Natural killer cell (primary cell): Measurements from ENCODE around the gene AP1S1. TPM values are rescaled to one million over a fixed set of nuclear protein-coding genes. Genes with fewer than 3 reads are reported as not detected.
"Not testable (repeated sequence)": the region's sequence is repeated elsewhere in the genome, so short reads cannot be mapped to it uniquely, and the experiment has no call there.

ENCODE experiments used
- ATAC-seq, 3 donors: fragments of 150-1000 bp in 2 of 3; fragments of 200-7000 bp in 1 of 3; cut with Tn5 transposase; 1 replicate in 1 of 3; 2 replicates in 2 of 3; pipeline ENCODE4 v1.10.0; 2021; ENCODE audit warnings: mild to moderate bottlenecking in 2 of 3, moderate library complexity in 2 of 3
- DNase-seq, 2 donors: peaks; one replicate each; pipeline versions ENCODE4 v3.0.0 to v3.0.0-alpha.2; 2013 to 2021; ENCODE audit warnings: mixed read lengths in 1 of 2
- H3K27ac ChIP-seq: one replicate; pipeline ENCODE4 v1.5.1; 2013; ENCODE audit warnings: mild to moderate bottlenecking, low read length
- H3K27me3 ChIP-seq: one replicate; pipeline ENCODE4 v1.6.1; 2013; ENCODE audit warnings: low read length; ENCODE audit not compliant: control insufficient read depth, insufficient read depth
- H3K36me3 ChIP-seq: one replicate; pipeline ENCODE4 v1.6.1; 2013; ENCODE audit warnings: low read length; ENCODE audit not compliant: control insufficient read depth, insufficient read depth
- H3K4me1 ChIP-seq: one replicate; pipeline ENCODE4 v1.6.1; 2013; ENCODE audit warnings: low read length; ENCODE audit not compliant: control insufficient read depth, insufficient read depth
- H3K4me3 ChIP-seq: one replicate; pipeline ENCODE4 v1.5.1; 2013; ENCODE audit warnings: low read length
- H3K9me3 ChIP-seq: one replicate; pipeline ENCODE4 v1.6.1; 2013; ENCODE audit warnings: low read length; ENCODE audit not compliant: control insufficient read depth, insufficient read depth
- H3K27ac Mint-ChIP-seq, 2 donors: one replicate each; pipeline ENCODE4 v1.8.0; 2022; ENCODE audit warnings: mild to moderate bottlenecking in 2 of 2, mixed read lengths in 2 of 2, moderate library complexity in 1 of 2
- H3K27me3 Mint-ChIP-seq, 2 donors: one replicate each; pipeline ENCODE4 v1.8.0; 2022; ENCODE audit warnings: low read depth in 2 of 2, mixed read lengths in 2 of 2
- H3K36me3 Mint-ChIP-seq: one replicate; pipeline ENCODE4 v1.8.0; 2022; ENCODE audit warnings: mixed read lengths
- H3K4me1 Mint-ChIP-seq, 2 donors: one replicate each; pipeline ENCODE4 v1.8.0; 2022; ENCODE audit warnings: mixed read lengths in 2 of 2
- H3K4me3 Mint-ChIP-seq: one replicate; pipeline ENCODE4 v1.8.0; 2022; ENCODE audit warnings: mild to moderate bottlenecking, moderate library complexity, mixed read lengths
- H3K9me3 Mint-ChIP-seq, 2 donors: one replicate each; pipeline ENCODE4 v1.8.0; 2022; ENCODE audit warnings: mixed read lengths in 2 of 2
- WGBS: methylation state at CpG from one replicate; pipeline ENCODE4 v1.1.7; 2013; ENCODE audit warnings: missing lambda C conversion rate; ENCODE audit not compliant: insufficient coverage; 5-methylcytosine and 5-hydroxymethylcytosine counted together
- intact Hi-C: fragments of 100-400 bp; cut with micrococcal nuclease; formaldehyde crosslinking; loops from one replicate; pipeline ENCODE4 v1.14.2; 2022
- total RNA-seq, 4 donors: library from RNA; stranded (reverse); fragments of 120-200 nt in 1 of 4; gene quantifications; one replicate each; pipeline versions ENCODE4 v1.2.3 to v1.2.4, GENCODE V29; 2013 to 2022
- TF ChIP-seq, protein P1 (sequence below): fragments of 200-600 bp; IDR thresholded peaks from one replicate; pipeline ENCODE4 v1.8.0; 2022; ENCODE audit warnings: antibody characterized with exemption

AP1S1 gene
- total RNA-seq, 3 donors from 2014 or later (not counting 1 experiment from before 2014, with no cell fraction given): 4.3 to 7.0 (median 5.0) TPM

DNA sequence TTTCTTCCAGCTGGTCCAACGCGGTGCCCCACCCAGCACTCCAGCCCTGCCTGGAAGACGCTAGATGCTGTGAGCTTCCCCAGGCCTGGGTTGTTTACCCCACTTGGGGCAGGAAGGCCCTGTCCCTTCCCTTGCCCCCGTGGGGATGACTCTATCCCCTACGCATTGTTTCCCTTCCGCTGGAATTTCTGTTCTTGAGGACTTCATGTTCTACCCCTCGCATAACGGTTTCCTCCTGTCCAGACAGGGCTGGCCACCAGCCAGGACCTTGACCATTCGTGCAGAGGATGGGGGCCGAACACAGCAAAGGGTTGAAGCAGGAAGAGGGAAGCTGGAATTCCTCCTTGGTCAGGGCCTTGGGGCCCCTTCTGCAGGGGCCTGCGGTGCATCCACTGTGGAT is 42.0 kb upstream of the AP1S1 start:
- Histone ChIP-seq H3K4me1 (no peaks in the 10 kb centered on the region), H3K27ac (no peak overlapping the region), H3K36me3 (no peaks in the 10 kb centered on the region), H3K27me3 (no peaks in the 10 kb centered on the region), H3K4me3 (no peak overlapping the region), H3K9me3 (no peaks in the 10 kb centered on the region)
- no peak overlapping the region for H3K4me3 Mint-ChIP-seq
- no peak overlapping the region for H3K27ac Mint-ChIP-seq
- intact Hi-C loops: no loop called here
- no peaks in the 10 kb centered on the region for H3K9me3 Mint-ChIP-seq
- ATAC-seq (no peak), DNase-seq (no peak)
- H3K4me1 Mint-ChIP-seq: no peaks in the 10 kb centered on the region
- TF ChIP-seq, protein P1, sequence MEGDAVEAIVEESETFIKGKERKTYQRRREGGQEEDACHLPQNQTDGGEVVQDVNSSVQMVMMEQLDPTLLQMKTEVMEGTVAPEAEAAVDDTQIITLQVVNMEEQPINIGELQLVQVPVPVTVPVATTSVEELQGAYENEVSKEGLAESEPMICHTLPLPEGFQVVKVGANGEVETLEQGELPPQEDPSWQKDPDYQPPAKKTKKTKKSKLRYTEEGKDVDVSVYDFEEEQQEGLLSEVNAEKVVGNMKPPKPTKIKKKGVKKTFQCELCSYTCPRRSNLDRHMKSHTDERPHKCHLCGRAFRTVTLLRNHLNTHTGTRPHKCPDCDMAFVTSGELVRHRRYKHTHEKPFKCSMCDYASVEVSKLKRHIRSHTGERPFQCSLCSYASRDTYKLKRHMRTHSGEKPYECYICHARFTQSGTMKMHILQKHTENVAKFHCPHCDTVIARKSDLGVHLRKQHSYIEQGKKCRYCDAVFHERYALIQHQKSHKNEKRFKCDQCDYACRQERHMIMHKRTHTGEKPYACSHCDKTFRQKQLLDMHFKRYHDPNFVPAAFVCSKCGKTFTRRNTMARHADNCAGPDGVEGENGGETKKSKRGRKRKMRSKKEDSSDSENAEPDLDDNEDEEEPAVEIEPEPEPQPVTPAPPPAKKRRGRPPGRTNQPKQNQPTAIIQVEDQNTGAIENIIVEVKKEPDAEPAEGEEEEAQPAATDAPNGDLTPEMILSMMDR: no peak
- no peaks in the 10 kb centered on the region for H3K36me3 Mint-ChIP-seq
- 91% methylated on average over 10 of the region's 11 CpGs for WGBS
- H3K27me3 Mint-ChIP-seq: no peaks in the 10 kb centered on the region

DNA sequence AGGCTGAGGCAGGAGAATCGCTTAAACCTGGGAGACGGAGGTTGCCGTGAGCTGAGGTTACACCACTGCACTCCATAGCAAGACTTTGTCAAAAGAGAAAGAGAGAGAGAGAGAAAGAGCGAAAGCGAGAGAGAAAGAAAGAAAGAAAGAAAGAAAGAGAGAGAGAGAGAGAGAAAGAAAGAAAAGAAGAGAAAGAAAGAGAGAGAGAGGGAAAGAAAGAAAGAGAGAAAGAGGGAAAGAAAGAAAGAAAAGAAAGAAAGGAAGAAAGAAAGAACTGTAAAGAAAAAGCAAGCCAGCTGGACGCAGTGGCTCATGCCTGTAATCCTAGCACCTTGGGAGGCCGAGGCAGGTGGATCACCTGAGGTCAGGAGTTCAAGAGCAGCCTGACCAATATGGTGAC is 41.1 kb upstream of the AP1S1 start:
- H3K9me3 ChIP-seq, H3K27me3 ChIP-seq, H3K4me1 ChIP-seq, DNase-seq, ATAC-seq, H3K27ac ChIP-seq, H3K4me3 Mint-ChIP-seq, H3K27me3 Mint-ChIP-seq, H3K36me3 Mint-ChIP-seq, H3K4me1 Mint-ChIP-seq, H3K4me3 ChIP-seq, H3K9me3 Mint-ChIP-seq, H3K36me3 ChIP-seq, H3K27ac Mint-ChIP-seq, intact Hi-C loops: not testable (repeated sequence)
- WGBS: 94% methylated on average over 7 of the region's 7 CpGs

DNA sequence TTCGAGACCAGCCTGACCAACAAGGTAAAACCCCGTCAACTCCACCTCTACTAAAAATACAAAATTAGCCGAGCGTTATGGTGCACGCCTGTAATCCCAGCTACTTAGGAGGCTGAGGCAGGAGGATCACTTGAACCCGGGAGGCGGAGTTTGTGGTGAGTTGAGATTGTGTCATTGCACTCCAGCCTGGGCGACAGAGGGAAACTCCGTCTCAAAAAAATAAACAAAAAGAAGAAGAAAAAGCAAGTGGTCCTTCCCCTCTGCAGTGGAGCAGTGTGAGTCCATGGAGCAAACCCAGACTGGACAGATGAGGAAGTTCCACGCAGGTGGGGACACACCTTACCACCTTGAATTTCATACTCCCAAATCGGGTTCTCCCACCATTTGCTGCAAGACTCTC is 40.4 kb upstream of the AP1S1 start:
- TF ChIP-seq, protein P1: no peak
- Mint-ChIP-seq H3K36me3 (no peaks in the 10 kb centered on the region), H3K4me3 (no peak overlapping the region), H3K4me1 (no peaks in the 10 kb centered on the region), H3K9me3 (no peaks in the 10 kb centered on the region), H3K27me3 (peaks cover 0 to under 1% of the 10 kb centered on the region in 2 donors), H3K27ac (no peak overlapping the region)
- H3K4me1 ChIP-seq: no peaks in the 10 kb centered on the region
- no peak overlapping the region for H3K4me3 ChIP-seq
- intact Hi-C loops: no loop called here
- whole genome bisulfite sequencing: 87% methylated on average over 8 of the region's 11 CpGs
- no peak for ATAC-seq
- no peak overlapping the region for H3K27ac ChIP-seq
- no peak for DNase-seq
- H3K9me3 ChIP-seq: no peaks in the 10 kb centered on the region
- H3K36me3 ChIP-seq: no peaks in the 10 kb centered on the region
- H3K27me3 ChIP-seq: no peaks in the 10 kb centered on the region

DNA sequence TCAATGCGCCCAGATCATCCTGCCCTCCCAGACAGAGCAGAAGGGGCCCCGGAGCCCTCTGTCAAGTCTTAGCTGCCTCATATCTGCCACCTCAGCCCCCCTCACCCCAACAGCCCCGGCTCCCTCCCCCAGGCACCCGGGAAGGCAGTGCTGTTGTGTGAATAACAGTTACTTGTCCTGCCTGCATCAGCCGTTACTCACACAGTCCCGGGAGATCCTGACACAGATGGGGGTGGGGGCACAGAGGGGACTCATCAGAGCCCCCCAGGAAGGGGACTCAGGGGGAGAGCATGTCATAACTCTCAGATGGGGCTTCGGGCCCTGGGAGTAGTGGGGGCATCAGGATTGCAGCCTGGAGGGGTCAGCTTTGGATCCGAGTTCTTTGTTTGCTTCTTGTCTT is 39.8 kb upstream of the AP1S1 start:
- Mint-ChIP-seq H3K4me1 (no peaks in the 10 kb centered on the region), H3K4me3 (no peak overlapping the region), H3K27ac (no peak overlapping the region), H3K9me3 (no peaks in the 10 kb centered on the region), H3K27me3 (peaks cover 0 to 3% of the 10 kb centered on the region in 2 donors), H3K36me3 (no peaks in the 10 kb centered on the region)
- Histone ChIP-seq H3K4me3 (no peak overlapping the region), H3K27me3 (no peaks in the 10 kb centered on the region), H3K4me1 (no peaks in the 10 kb centered on the region), H3K9me3 (no peaks in the 10 kb centered on the region), H3K36me3 (no peaks in the 10 kb centered on the region), H3K27ac (no peak overlapping the region)
- no peak for ATAC-seq
- intact Hi-C loops: no loop called here
- TF ChIP-seq, protein P1: no peak
- 71% methylated on average over 5 of the region's 8 CpGs for WGBS
- no peak for DNase-seq
